HUES64 (cell line): ENCODE measurements around the gene THADA.
"Not testable (repeated sequence)": the region's sequence is repeated elsewhere in the genome, so short reads cannot be mapped to it uniquely, and the experiment has no call there.

ENCODE experiments used
- H3K27ac ChIP-seq: 2 replicates; pipeline ENCODE4 v1.7.0; 2013; ENCODE audit warnings: low read depth, low read length, inconsistent platforms
- H3K27me3 ChIP-seq: 2 replicates; pipeline ENCODE4 v1.6.1; 2013; ENCODE audit warnings: mild to moderate bottlenecking, low read length; ENCODE audit not compliant: insufficient read depth
- H3K36me3 ChIP-seq: 2 replicates; pipeline ENCODE4 v1.6.1; 2013; ENCODE audit warnings: mild to moderate bottlenecking, low read length; ENCODE audit not compliant: insufficient read depth
- H3K4me1 ChIP-seq: 2 replicates; pipeline ENCODE4 v1.6.1; 2013; ENCODE audit warnings: mild to moderate bottlenecking, low read length, moderate library complexity; ENCODE audit not compliant: insufficient read depth
- H3K4me3 ChIP-seq: 2 replicates; pipeline ENCODE4 v1.5.1; 2013; ENCODE audit warnings: mild to moderate bottlenecking, low read length, moderate library complexity
- H3K9ac ChIP-seq: 2 replicates; pipeline ENCODE4 v1.6.1; 2013; ENCODE audit warnings: mild to moderate bottlenecking, low read depth, low read length
- H3K9me3 ChIP-seq: 2 replicates; pipeline ENCODE4 v1.6.1; 2013; ENCODE audit warnings: low read depth, low read length; ENCODE audit not compliant: insufficient read depth
- WGBS: fragments of 150-250, 120-280 bp; methylation state at CpG from one replicate; pipeline ENCODE4 v1.1.7; 2013; ENCODE audit warnings: missing lambda C conversion rate; 5-methylcytosine and 5-hydroxymethylcytosine counted together

THADA gene

GRCh38 chr2:43616967-43617680 lies 21.3 kb upstream of the THADA start:
- H3K4me3 ChIP-seq: no peak overlapping the region
- H3K36me3 ChIP-seq: no peaks in the 10 kb centered on the region
- H3K9ac ChIP-seq: no peak overlapping the region
- 92% methylated on average over 4 of the region's 5 CpGs for WGBS
- no peaks in the 10 kb centered on the region for H3K9me3 ChIP-seq
- H3K4me1 ChIP-seq: no peaks in the 10 kb centered on the region
- no peak overlapping the region for H3K27ac ChIP-seq
- H3K27me3 ChIP-seq: no peaks in the 10 kb centered on the region

- Histone ChIP-seq H3K9me3 (no peaks in the 10 kb centered on the region), H3K27ac (no peak overlapping the region), H3K36me3 (no peaks in the 10 kb centered on the region), H3K4me3 (no peak overlapping the region), H3K4me1 (0 out of 2 replicates have a peak, but pooled peaks cover 3% of the 10 kb centered on the region), H3K27me3 (no peaks in the 10 kb centered on the region), H3K9ac (no peak overlapping the region)
- 83% methylated on average over 7 of the region's 7 CpGs for WGBS
Measured at GRCh38 chr2:43612944-43613343, 17.1 kb upstream of the THADA start.

GRCh38 chr2:43611987-43612894 lies 16.4 kb upstream of the THADA start:
- H3K9me3 ChIP-seq: no peaks in the 10 kb centered on the region
- 68% methylated on average over 14 of the region's 14 CpGs for WGBS
- no peak overlapping the region for H3K9ac ChIP-seq
- 0 out of 2 replicates have a peak, but pooled peaks cover 3% of the 10 kb centered on the region for H3K4me1 ChIP-seq
- no peak overlapping the region for H3K27ac ChIP-seq
- H3K4me3 ChIP-seq: no peak overlapping the region
- no peaks in the 10 kb centered on the region for H3K36me3 ChIP-seq
- H3K27me3 ChIP-seq: no peaks in the 10 kb centered on the region

DNA sequence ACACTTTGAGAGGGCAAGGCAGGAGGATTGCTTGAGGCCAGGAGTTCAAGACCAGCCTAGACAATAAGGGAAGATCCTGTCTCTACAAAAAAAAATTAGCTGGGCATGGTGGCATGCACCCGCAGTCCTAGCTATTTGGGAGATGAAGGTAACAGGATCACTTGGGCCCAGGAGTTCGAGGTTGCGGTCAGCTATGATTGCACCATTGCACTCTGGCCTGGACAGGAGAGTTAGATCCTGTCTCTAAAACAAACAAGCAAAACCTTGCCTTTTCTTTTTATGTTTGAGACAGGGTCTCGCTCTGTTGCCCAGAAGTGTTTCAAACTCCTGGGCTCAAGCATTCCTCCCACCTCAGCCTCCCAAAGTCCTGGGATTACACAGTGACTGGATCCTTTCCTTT lies 14.5 kb upstream of the THADA start:
- no peaks in the 10 kb centered on the region for H3K27me3 ChIP-seq
- no peaks in the 10 kb centered on the region for H3K9me3 ChIP-seq
- no peaks in the 10 kb centered on the region for H3K36me3 ChIP-seq
- no peak overlapping the region for H3K27ac ChIP-seq
- no peak overlapping the region for H3K9ac ChIP-seq
- H3K4me1 ChIP-seq: 0 out of 2 replicates have a peak, but pooled peaks cover 9% of the 10 kb centered on the region
- WGBS: 93% methylated on average over 4 of the region's 4 CpGs
- no peak overlapping the region for H3K4me3 ChIP-seq

DNA sequence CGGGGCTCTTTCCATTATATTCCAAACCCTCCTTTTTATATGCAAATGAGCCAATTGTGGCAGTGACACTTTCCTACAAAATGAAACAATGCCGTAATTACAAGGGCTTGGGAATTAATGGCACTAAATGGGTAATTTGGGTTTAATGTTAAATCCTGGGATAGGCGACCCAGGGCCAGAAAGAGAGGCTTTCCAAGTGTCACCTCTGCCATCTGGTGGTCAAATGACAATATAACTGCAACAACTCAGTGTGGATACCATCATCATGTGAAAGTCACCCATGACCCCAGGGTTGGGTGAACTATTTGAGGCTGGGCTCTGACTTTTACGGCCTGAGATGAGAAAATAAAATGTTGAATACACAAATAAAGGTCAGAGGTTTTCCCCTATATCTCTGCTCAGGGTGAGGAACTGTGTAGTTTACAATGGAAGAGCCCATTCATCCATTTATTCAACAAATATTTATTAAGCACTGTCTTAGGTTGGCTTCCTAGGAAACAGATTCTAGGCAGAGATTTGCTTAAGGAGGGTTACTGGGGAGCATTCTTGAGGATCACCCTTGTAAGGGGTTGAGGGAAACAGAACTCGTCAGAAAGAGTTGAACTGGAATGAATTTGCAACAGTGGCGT lies 13.6 kb upstream of the THADA start:
- Histone ChIP-seq H3K36me3 (no peaks in the 10 kb centered on the region), H3K4me1 (0 out of 2 replicates have a peak, but pooled peaks cover 9% of the 10 kb centered on the region), H3K9me3 (no peaks in the 10 kb centered on the region), H3K4me3 (no peak overlapping the region), H3K9ac (no peak overlapping the region), H3K27ac (no peak overlapping the region), H3K27me3 (no peaks in the 10 kb centered on the region)
- 42% methylated on average over 5 of the region's 6 CpGs for WGBS

- H3K27ac ChIP-seq: no peak overlapping the region
- WGBS: 93% methylated on average over 5 of the region's 5 CpGs
- no peak overlapping the region for H3K9ac ChIP-seq
- no peaks in the 10 kb centered on the region for H3K36me3 ChIP-seq
- 0 out of 2 replicates have a peak, but pooled peaks cover 9% of the 10 kb centered on the region for H3K4me1 ChIP-seq
- no peak overlapping the region for H3K4me3 ChIP-seq
- no peaks in the 10 kb centered on the region for H3K27me3 ChIP-seq
- no peaks in the 10 kb centered on the region for H3K9me3 ChIP-seq
Measured at GRCh38 chr2:43605851-43606250, 10.0 kb upstream of the THADA start.

DNA sequence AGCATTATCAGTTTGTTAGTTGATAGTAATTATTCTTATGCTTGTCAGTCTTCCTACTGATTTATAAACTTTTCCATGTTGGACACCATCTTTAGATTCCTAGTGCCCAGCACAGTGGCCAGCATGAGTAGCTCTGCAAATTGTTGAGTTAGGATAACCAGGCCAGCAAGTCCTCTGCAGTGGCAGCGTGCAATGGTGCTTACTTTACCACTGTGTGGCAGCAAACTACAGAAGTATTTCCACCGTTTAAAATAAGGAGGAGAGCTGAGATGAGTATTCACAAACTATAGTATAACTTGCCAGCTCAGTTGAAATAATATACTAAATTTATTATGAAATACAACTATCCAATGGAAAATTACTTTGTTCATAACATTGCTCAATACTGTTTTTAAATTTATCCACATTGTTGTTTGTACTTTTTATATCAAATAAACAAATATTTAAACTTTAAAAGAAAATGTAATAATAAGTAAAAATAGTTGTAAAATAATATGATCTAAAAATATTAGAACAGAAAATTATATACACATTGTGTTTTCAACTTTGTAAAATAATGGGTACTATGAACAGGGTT lies 9.3 kb upstream of the THADA start:
- Histone ChIP-seq H3K27ac (no peak overlapping the region), H3K36me3 (no peaks in the 10 kb centered on the region), H3K4me3 (no peak overlapping the region), H3K9me3 (no peaks in the 10 kb centered on the region), H3K4me1 (0 out of 2 replicates have a peak, but pooled peaks cover 9% of the 10 kb centered on the region), H3K27me3 (no peaks in the 10 kb centered on the region), H3K9ac (no peak overlapping the region)
- 27% methylated on average over 2 of the region's 2 CpGs for WGBS

DNA sequence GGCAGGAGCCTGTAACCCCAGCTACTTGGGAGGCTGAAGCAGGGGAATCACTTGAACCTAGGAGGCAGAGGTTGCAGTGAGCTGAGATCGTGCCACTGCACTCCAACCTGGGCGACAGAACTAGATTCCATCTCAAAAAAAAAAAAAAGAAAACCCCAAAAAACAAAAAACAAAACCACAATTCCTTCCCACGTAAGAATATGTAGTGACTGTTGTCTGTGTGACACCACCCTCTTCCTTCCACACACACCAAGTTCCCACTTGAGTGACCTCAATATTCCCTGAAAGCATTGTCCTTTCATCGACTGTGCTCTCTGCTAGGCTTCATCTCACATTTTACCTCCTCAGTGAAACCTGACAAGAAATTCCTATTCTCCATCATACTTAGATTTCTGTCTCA lies 8.8 kb upstream of the THADA start:
- H3K36me3 ChIP-seq: no peaks in the 10 kb centered on the region
- no peak overlapping the region for H3K4me3 ChIP-seq
- no peak overlapping the region for H3K9ac ChIP-seq
- no peaks in the 10 kb centered on the region for H3K27me3 ChIP-seq
- no peak overlapping the region for H3K27ac ChIP-seq
- no peaks in the 10 kb centered on the region for H3K9me3 ChIP-seq
- 77% methylated on average over 4 of the region's 4 CpGs for WGBS
- H3K4me1 ChIP-seq: 0 out of 2 replicates have a peak, but pooled peaks cover 9% of the 10 kb centered on the region

GRCh38 chr2:43600596-43600995 lies 4.8 kb upstream of the THADA start:
- not testable (repeated sequence) for H3K9ac ChIP-seq, H3K4me1 ChIP-seq, H3K9me3 ChIP-seq, H3K27me3 ChIP-seq, H3K27ac ChIP-seq, H3K36me3 ChIP-seq, H3K4me3 ChIP-seq
- 86% methylated on average over 1 of the region's 1 CpG for WGBS

- Histone ChIP-seq H3K4me1 (peaks cover 4% of the 10 kb centered on the region; the same call in 1 of the 2 replicates), H3K9me3 (no peaks in the 10 kb centered on the region), H3K4me3 (peak overlapping the region; percentile 82), H3K27me3 (no peaks in the 10 kb centered on the region), H3K27ac (no peak overlapping the region), H3K9ac (peak overlapping the region; percentile 94), H3K36me3 (peaks cover 24% of the 10 kb centered on the region)
- 95% methylated on average over 2 of the region's 3 CpGs for WGBS
Measured at GRCh38 chr2:43594875-43595274, 963 bp downstream of the THADA start.
